Lower lobe of right lung (tissue), 2 donors: Measurements from ENCODE around the gene MTMR6. TPM values are rescaled to one million over a fixed set of nuclear protein-coding genes. Genes with fewer than 3 reads are reported as not detected.

Experiments used
- ATAC-seq, 2 donors: fragments of 200-7000 bp; cut with Tn5 transposase; one replicate each; pipeline ENCODE4 v1.9.1; 2020 to 2022; ENCODE audit warnings: mild to moderate bottlenecking in 2 of 2, moderate library complexity in 2 of 2
- DNase-seq: peaks from one replicate; pipeline ENCODE4 v3.0.0-alpha.2; 2020
- H3K27ac ChIP-seq: fragments of 200-600 bp; one replicate; pipeline ENCODE4 v1.8.0; 2022
- H3K27me3 ChIP-seq: fragments of 200-600 bp; one replicate; pipeline ENCODE4 v1.8.0; 2022; ENCODE audit warnings: low read depth
- H3K36me3 ChIP-seq: fragments of 200-600 bp; one replicate; pipeline ENCODE4 v1.8.0; 2022; ENCODE audit warnings: mild to moderate bottlenecking
- H3K4me1 ChIP-seq: fragments of 200-600 bp; one replicate; pipeline ENCODE4 v1.8.0; 2022
- H3K4me3 ChIP-seq: fragments of 200-600 bp; one replicate; pipeline ENCODE4 v1.8.0; 2022; ENCODE audit warnings: mild to moderate bottlenecking
- H3K9me3 ChIP-seq: fragments of 200-600 bp; one replicate; pipeline ENCODE4 v1.8.0; 2022
- intact Hi-C: fragments of 100-400 bp; cut with DNase I; formaldehyde crosslinking; loops from one replicate; pipeline ENCODE4 v1.11.0; 2022
- total RNA-seq: library from RNA; stranded (reverse); fragmentation: NEBNext Ultra II Directional; extraction: Animal tissue kit (Norgen Biotek cat#: 25700); gene quantifications from one replicate; pipeline ENCODE4 v1.2.1, GENCODE V29; 2021
- TF ChIP-seq, protein P1 (sequence below): fragments of 200-600 bp; IDR thresholded peaks from one replicate; pipeline ENCODE4 v1.8.0; 2022; ENCODE audit warnings: antibody characterized with exemption, mild to moderate bottlenecking
- donor health status: DM: no; HTN: yes; CAD: no; lungs with severe emphysema.

Gene MTMR6
- total RNA-seq, 1 donor from 2014 or later: 19.8 TPM

DNA sequence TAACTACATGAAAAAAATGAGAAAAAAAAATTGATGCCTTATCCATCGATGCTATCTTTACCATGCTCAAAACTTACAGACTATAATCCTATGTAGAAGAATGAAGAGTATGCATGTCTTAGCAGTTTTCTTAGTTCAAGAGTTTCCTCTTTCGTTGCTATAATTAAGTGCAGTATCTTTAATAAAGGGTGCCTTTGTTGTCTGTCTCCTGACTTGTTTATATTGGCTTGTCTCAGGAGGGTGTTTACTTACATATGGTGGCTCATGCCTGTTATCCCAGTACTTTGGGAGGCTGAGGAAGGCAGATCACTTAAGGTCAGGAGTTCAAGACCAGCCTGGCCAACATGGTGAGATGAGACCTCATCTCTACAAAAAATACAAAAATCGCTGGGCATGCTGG, 44.3 kb downstream of the MTMR6 start:
- no peak for ATAC-seq
- TF ChIP-seq, protein P1, sequence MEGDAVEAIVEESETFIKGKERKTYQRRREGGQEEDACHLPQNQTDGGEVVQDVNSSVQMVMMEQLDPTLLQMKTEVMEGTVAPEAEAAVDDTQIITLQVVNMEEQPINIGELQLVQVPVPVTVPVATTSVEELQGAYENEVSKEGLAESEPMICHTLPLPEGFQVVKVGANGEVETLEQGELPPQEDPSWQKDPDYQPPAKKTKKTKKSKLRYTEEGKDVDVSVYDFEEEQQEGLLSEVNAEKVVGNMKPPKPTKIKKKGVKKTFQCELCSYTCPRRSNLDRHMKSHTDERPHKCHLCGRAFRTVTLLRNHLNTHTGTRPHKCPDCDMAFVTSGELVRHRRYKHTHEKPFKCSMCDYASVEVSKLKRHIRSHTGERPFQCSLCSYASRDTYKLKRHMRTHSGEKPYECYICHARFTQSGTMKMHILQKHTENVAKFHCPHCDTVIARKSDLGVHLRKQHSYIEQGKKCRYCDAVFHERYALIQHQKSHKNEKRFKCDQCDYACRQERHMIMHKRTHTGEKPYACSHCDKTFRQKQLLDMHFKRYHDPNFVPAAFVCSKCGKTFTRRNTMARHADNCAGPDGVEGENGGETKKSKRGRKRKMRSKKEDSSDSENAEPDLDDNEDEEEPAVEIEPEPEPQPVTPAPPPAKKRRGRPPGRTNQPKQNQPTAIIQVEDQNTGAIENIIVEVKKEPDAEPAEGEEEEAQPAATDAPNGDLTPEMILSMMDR: no peak
- H3K36me3 ChIP-seq: peaks cover 11% of the 10 kb centered on the region
- H3K4me1 ChIP-seq: no peaks in the 10 kb centered on the region
- H3K27ac ChIP-seq: no peak overlapping the region
- H3K9me3 ChIP-seq: no peaks in the 10 kb centered on the region
- DNase-seq: no peak
- intact Hi-C loops: no loop called here
- H3K4me3 ChIP-seq: no peak overlapping the region
- no peaks in the 10 kb centered on the region for H3K27me3 ChIP-seq

DNA sequence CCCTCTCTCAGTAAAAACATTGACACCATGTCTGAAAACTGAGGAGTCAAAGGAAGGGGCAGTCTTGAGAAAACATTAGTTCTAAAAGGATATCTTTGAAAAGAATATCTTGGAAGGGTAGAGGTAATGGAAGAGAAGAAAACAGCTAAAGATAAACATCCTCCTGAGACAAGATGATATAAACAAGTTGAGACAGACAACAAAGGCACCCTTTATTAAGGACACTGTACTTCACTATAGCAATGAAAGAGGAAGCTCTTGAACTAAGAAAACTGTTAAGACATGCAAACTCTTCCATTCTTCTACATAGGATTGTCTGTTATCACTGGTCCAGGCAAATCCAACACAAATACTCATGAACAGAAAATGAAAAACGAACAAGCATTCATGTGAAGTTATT, 46.3 kb downstream of the MTMR6 start:
- no peaks in the 10 kb centered on the region for H3K9me3 ChIP-seq
- no peak for DNase-seq
- intact Hi-C loops: no loop called here
- TF ChIP-seq, protein P1: no peak
- peaks cover 6% of the 10 kb centered on the region for H3K36me3 ChIP-seq
- no peak overlapping the region for H3K4me3 ChIP-seq
- H3K4me1 ChIP-seq: no peaks in the 10 kb centered on the region
- no peak for ATAC-seq
- H3K27me3 ChIP-seq: no peaks in the 10 kb centered on the region
- H3K27ac ChIP-seq: no peak overlapping the region

DNA sequence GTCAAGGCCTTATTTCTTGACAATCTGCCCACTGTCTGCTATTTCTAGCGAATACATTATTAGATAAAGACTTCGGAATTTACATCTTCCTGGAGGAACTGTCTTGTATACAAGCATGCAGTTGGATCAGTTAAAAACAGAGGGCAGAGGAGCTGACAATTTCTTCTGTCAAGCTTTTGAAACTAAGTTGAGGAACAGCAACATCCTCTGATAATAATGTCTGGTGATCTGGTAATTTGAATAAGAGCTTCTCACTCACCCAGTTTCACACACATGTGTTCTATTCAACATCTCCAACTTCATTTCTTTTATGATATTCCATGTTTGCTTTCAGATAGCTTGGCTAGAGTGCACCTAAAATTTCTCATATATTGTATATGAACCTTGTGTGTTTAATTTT, 50.2 kb downstream of the MTMR6 start:
- H3K36me3 ChIP-seq: no peaks in the 10 kb centered on the region
- TF ChIP-seq, protein P1: no peak
- no peak for ATAC-seq
- peaks cover 7% of the 10 kb centered on the region for H3K4me1 ChIP-seq
- no peak overlapping the region for H3K4me3 ChIP-seq
- intact Hi-C loops: no loop called here
- H3K9me3 ChIP-seq: no peaks in the 10 kb centered on the region
- H3K27me3 ChIP-seq: no peaks in the 10 kb centered on the region
- no peak for DNase-seq
- H3K27ac ChIP-seq: no peak overlapping the region

DNA sequence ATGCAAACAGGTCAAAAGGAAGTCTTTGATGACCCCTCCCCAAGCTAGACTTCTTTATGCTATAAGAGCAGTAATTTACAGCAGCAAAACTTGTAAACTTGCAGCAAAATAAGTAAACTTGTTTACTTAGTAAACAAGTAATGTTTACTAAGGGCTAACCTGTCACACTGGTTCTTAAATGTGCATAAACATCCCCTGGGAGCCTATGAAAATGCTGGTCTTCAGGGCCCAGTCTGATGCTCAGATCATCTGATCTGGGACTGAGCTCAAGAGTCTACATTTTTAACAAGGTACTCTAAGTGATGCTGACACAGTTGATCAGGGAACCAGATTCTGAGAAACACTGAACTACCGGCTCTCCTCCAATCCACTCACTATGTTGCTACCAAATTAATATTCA, 53.4 kb downstream of the MTMR6 start:
- TF ChIP-seq, protein P1: no peak
- H3K27me3 ChIP-seq: no peaks in the 10 kb centered on the region
- no peaks in the 10 kb centered on the region for H3K36me3 ChIP-seq
- intact Hi-C loops: no loop called here
- peaks cover 7% of the 10 kb centered on the region for H3K4me1 ChIP-seq
- no peaks in the 10 kb centered on the region for H3K9me3 ChIP-seq
- no peak for DNase-seq
- H3K27ac ChIP-seq: no peak overlapping the region
- ATAC-seq: no peak
- H3K4me3 ChIP-seq: no peak overlapping the region

DNA sequence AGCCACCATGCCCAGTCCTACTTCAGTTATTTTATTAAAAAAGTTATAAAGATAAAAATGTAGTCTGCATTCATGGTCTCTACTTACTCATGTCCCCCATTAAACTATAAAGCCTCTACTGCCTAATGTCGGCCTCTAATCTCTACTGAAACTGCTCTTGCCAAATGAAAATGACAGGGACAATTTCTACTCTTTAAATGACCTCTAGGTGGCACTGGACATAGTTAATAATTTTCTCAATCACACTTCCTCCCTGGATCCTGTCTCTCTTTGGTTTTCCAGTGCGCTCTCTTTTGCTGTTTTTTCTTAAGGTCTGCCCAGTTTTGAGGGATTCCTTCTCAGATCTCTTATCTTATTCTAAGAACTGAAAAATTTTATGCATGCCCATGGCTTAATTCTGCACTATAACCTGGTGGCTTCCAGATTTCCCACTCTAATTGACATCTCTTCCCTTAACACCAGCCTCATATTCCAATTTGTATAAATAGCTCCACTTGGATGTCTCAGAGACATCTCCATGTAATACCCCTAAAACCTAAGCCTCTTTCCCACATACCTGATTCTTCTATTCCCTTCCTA, 54.3 kb downstream of the MTMR6 start:
- Histone ChIP-seq H3K4me3 (no peak overlapping the region), H3K4me1 (peaks cover 7% of the 10 kb centered on the region), H3K9me3 (no peaks in the 10 kb centered on the region), H3K27ac (no peak overlapping the region), H3K27me3 (no peaks in the 10 kb centered on the region), H3K36me3 (no peaks in the 10 kb centered on the region)
- intact Hi-C loops: no loop called here
- DNase-seq (no peak), ATAC-seq (peak; percentile 65 to 75)
- TF ChIP-seq, protein P1: peak; percentile 53

DNA sequence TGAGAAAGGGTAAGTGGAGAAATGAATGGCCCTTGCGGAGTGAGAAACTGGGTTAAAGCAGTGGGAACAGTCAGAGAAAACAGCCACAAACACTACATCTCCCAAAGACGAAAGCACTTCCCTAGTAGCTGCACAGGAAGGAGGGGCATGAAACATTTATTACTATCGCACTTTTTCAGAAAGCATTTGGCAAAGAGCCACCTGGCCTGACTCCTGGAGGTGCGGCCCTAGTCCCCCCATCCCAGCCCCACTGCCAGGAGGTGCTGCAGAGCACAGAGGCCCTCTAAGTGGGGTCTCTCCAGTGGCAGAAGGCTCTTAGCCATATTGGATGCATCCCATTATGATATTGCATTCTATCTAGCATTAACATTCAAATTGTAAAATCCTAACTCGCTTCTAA, 55.8 kb downstream of the MTMR6 start:
- no peak for ATAC-seq
- Histone ChIP-seq H3K36me3 (no peaks in the 10 kb centered on the region), H3K9me3 (no peaks in the 10 kb centered on the region), H3K4me1 (peaks cover 7% of the 10 kb centered on the region), H3K4me3 (no peak overlapping the region), H3K27ac (no peak overlapping the region), H3K27me3 (peaks cover 4% of the 10 kb centered on the region)
- intact Hi-C loops: no loop called here
- no peak for DNase-seq
- TF ChIP-seq, protein P1: no peak
